Esophagus (tissue), 2 donors: ENCODE data around the gene MGAT5. TPM values are rescaled to one million over a fixed set of nuclear protein-coding genes. Genes with fewer than 3 reads are reported as not detected.

Experiments used
- H3K27ac ChIP-seq, 2 donors: one replicate each; pipeline ENCODE4 v1.5.1; 2013; ENCODE audit warnings: low read depth in 2 of 2, mild to moderate bottlenecking in 2 of 2, inconsistent platforms in 1 of 2, low read length in 1 of 2, moderate library complexity in 1 of 2
- H3K27me3 ChIP-seq, 2 donors: one replicate each; pipeline ENCODE4 v1.6.1; 2013; ENCODE audit warnings: low read length in 2 of 2, control low read depth in 1 of 2, mild to moderate bottlenecking in 1 of 2; ENCODE audit not compliant: insufficient read depth in 2 of 2, control insufficient read depth in 1 of 2
- H3K36me3 ChIP-seq, 2 donors: one replicate each; pipeline ENCODE4 v1.6.1; 2013; ENCODE audit warnings: low read length in 1 of 2; ENCODE audit not compliant: control insufficient read depth in 2 of 2, insufficient read depth in 2 of 2
- H3K4me1 ChIP-seq, 2 donors: one replicate each; pipeline ENCODE4 v1.6.1; 2013; ENCODE audit warnings: low read length in 1 of 2; ENCODE audit not compliant: control insufficient read depth in 2 of 2, insufficient read depth in 2 of 2
- H3K4me3 ChIP-seq, 2 donors: one replicate each; pipeline ENCODE4 v1.5.1; 2013; ENCODE audit warnings: low read length in 2 of 2, mild to moderate bottlenecking in 2 of 2, low read depth in 1 of 2, moderate library complexity in 1 of 2
- H3K9me3 ChIP-seq, 2 donors: one replicate each; pipeline ENCODE4 v1.6.1; 2013; ENCODE audit warnings: mild to moderate bottlenecking in 2 of 2, low read depth in 1 of 2, low read length in 1 of 2, moderate library complexity in 1 of 2; ENCODE audit not compliant: control insufficient read depth in 2 of 2, insufficient read depth in 1 of 2
- WGBS, 2 donors: extraction: QIAGEN DNeasy Blood & Tissue Kit; methylation state at CpG; one replicate each; pipeline ENCODE4 v1.1.7; 2013; 5-methylcytosine and 5-hydroxymethylcytosine counted together
- polyA plus RNA-seq, 2 donors: library from polyadenylated mRNA; stranded (reverse); fragments of 200-250 nt; gene quantifications; one replicate each; pipeline ENCODE4 v1.2.3, GENCODE V29; 2013
- donor health status: healthy with polysubstance abuse.
- donor health status: Bipolar disorder and iron deficiency.

Gene MGAT5
- polyA plus RNA-seq, 2 donors = 3.2 to 4.4 TPM

- Histone ChIP-seq H3K9me3 (no peaks in the 10 kb centered on the region), H3K4me3 (no peak overlapping the region), H3K27me3 (no peaks in the 10 kb centered on the region), H3K36me3 (no peaks in the 10 kb centered on the region), H3K27ac (no peak overlapping the region), H3K4me1 (peaks cover 0 to 2% of the 10 kb centered on the region in 2 donors)
- WGBS, 2 donors = 61% methylated on average over 3 of the region's 3 CpGs
Measured at GRCh38 chr2:134334542-134335353, 80.9 kb downstream of the MGAT5 start.

- Histone ChIP-seq H3K36me3 (no peaks in the 10 kb centered on the region), H3K27me3 (no peaks in the 10 kb centered on the region), H3K9me3 (no peaks in the 10 kb centered on the region), H3K27ac (no peak overlapping the region), H3K4me1 (peaks cover 0 to 2% of the 10 kb centered on the region in 2 donors), H3K4me3 (no peak overlapping the region)
- 43 to 75% methylated on average over 1 of the region's 1 CpG for whole genome bisulfite sequencing, 2 donors
Measured at GRCh38 chr2:134335601-134336000, 81.7 kb downstream of the MGAT5 start.

GRCh38 chr2:134336352-134336751 lies 82.5 kb downstream of the MGAT5 start:
- WGBS, 2 donors = 68 to 69% methylated on average over 4 of the region's 4 CpGs
- peaks cover 0 to 2% of the 10 kb centered on the region in 2 donors for H3K4me1 ChIP-seq
- H3K9me3 ChIP-seq = no peaks in the 10 kb centered on the region

GRCh38 chr2:134336921-134337320 lies 83.0 kb downstream of the MGAT5 start:
- H3K36me3 ChIP-seq = no peaks in the 10 kb centered on the region
- H3K27me3 ChIP-seq = no peaks in the 10 kb centered on the region
- no peak overlapping the region for H3K27ac ChIP-seq
- H3K4me1 ChIP-seq = no peaks in the 10 kb centered on the region
- H3K9me3 ChIP-seq = no peaks in the 10 kb centered on the region
- H3K4me3 ChIP-seq = no peak overlapping the region
- WGBS, 2 donors = 92 to 95% methylated on average over 3 of the region's 3 CpGs

More at GRCh38 chr2:134336352-134336751, 82.5 kb downstream of the MGAT5 start:
- no peak overlapping the region for H3K27ac ChIP-seq
- no peaks in the 10 kb centered on the region for H3K27me3 ChIP-seq
- H3K36me3 ChIP-seq = no peaks in the 10 kb centered on the region
- H3K4me3 ChIP-seq = no peak overlapping the region

- no peak overlapping the region for H3K4me3 ChIP-seq
- 31 to 32% methylated on average over 1 of the region's 1 CpG for WGBS, 2 donors
- H3K27me3 ChIP-seq = no peaks in the 10 kb centered on the region
- no peaks in the 10 kb centered on the region for H3K4me1 ChIP-seq
- no peaks in the 10 kb centered on the region for H3K9me3 ChIP-seq
- no peak overlapping the region for H3K27ac ChIP-seq
- H3K36me3 ChIP-seq = no peaks in the 10 kb centered on the region
Measured at GRCh38 chr2:134337631-134338030, 83.8 kb downstream of the MGAT5 start.

GRCh38 chr2:134338208-134338607 lies 84.3 kb downstream of the MGAT5 start:
- no peak overlapping the region for H3K27ac ChIP-seq
- H3K27me3 ChIP-seq = no peaks in the 10 kb centered on the region
- no peaks in the 10 kb centered on the region for H3K4me1 ChIP-seq
- no peaks in the 10 kb centered on the region for H3K36me3 ChIP-seq
- no peak overlapping the region for H3K4me3 ChIP-seq
- H3K9me3 ChIP-seq = no peaks in the 10 kb centered on the region
- WGBS, 2 donors = 72 to 83% methylated on average over 8 of the region's 8 CpGs

- no peaks in the 10 kb centered on the region for H3K36me3 ChIP-seq
- no peak overlapping the region for H3K4me3 ChIP-seq
- WGBS, 2 donors = 77 to 82% methylated on average over 3 of the region's 3 CpGs
- no peak overlapping the region for H3K27ac ChIP-seq
- no peaks in the 10 kb centered on the region for H3K27me3 ChIP-seq
- no peaks in the 10 kb centered on the region for H3K9me3 ChIP-seq
- H3K4me1 ChIP-seq = no peaks in the 10 kb centered on the region
Measured at GRCh38 chr2:134341476-134341875, 87.6 kb downstream of the MGAT5 start.

GRCh38 chr2:134344954-134345697 lies 91.3 kb downstream of the MGAT5 start:
- H3K4me3 ChIP-seq = no peak overlapping the region
- H3K36me3 ChIP-seq = peaks cover 3% of the 10 kb centered on the region in 2 donors
- H3K9me3 ChIP-seq = no peaks in the 10 kb centered on the region
- no peaks in the 10 kb centered on the region for H3K4me1 ChIP-seq
- 93 to 96% methylated on average over 9 of the region's 9 CpGs for WGBS, 2 donors
- no peak overlapping the region for H3K27ac ChIP-seq
- H3K27me3 ChIP-seq = no peaks in the 10 kb centered on the region

- Histone ChIP-seq H3K27me3 (no peaks in the 10 kb centered on the region), H3K36me3 (peaks cover 3% of the 10 kb centered on the region in 2 donors), H3K27ac (no peak overlapping the region), H3K4me3 (no peak overlapping the region), H3K4me1 (no peaks in the 10 kb centered on the region), H3K9me3 (no peaks in the 10 kb centered on the region)
- WGBS, 2 donors = 95 to 97% methylated on average over 4 of the region's 4 CpGs
Measured at GRCh38 chr2:134346141-134346540, 92.3 kb downstream of the MGAT5 start.
